ENCODE data around the gene WTIP.
A peak's percentile ranks its signal among the peaks of the same experiment; 100 is the strongest.
"Not testable (repeated sequence)": the region's sequence is repeated elsewhere in the genome, so short reads cannot be mapped to it uniquely, and the experiment has no call there.

WTIP gene

DNA sequence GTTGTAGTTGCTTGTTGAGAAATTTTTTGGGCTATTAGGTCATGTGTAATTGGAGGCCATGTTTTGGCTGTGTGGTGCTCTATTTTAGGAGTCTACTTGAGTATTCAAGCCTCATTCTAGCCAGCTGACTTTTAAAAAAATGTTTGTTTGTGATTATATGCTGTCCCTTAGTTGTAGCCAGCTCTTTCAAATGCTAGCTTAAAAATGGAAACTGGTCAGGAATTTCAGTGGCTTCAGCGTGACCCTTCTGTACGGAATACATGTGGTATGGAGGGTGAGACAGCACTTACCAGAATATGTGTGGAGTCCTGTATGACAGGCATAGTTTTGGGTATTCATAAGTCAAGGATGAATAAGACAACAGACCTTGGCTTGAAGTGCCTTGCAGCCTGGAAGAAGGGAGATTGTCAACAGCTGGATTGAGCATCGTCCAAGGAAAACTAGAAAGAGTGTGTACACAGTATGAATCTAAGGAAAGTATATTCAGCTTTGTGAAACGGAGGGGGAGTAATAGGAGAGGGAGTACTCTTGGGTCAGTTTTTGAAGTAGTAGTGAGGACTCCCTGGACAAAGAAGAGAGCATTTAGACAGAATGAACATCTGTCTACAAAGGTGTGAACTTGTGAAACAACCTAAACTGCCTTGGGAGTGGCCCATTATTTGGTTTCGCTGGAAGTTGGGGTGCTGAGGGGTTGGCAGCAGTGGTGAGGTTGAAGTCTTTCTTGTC, 20.0 kb upstream of the WTIP start:
- Histone ChIP-seq H3K4me3 (ENCODE audit: low read depth, low read length) (no peak overlapping the region), H3K27ac (no peak overlapping the region), H3K27me3 (replicated peaks) (no peaks in the 10 kb centered on the region), H3K36me3 (replicated peaks) (peaks cover 74% of the 10 kb centered on the region)
- in situ Hi-C loops (cut with HindIII; ENCODE audit: low pct_ligation_motif_present, low sequenced_read_pairs), result no loop called here
- TF ChIP-seq, protein P1, sequence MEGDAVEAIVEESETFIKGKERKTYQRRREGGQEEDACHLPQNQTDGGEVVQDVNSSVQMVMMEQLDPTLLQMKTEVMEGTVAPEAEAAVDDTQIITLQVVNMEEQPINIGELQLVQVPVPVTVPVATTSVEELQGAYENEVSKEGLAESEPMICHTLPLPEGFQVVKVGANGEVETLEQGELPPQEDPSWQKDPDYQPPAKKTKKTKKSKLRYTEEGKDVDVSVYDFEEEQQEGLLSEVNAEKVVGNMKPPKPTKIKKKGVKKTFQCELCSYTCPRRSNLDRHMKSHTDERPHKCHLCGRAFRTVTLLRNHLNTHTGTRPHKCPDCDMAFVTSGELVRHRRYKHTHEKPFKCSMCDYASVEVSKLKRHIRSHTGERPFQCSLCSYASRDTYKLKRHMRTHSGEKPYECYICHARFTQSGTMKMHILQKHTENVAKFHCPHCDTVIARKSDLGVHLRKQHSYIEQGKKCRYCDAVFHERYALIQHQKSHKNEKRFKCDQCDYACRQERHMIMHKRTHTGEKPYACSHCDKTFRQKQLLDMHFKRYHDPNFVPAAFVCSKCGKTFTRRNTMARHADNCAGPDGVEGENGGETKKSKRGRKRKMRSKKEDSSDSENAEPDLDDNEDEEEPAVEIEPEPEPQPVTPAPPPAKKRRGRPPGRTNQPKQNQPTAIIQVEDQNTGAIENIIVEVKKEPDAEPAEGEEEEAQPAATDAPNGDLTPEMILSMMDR (IDR thresholded peaks at IDR 0.05; ENCODE audit: low read depth, low read length, missing control alignments), result no peak
- DNase-seq, result peak; percentile 17

DNA sequence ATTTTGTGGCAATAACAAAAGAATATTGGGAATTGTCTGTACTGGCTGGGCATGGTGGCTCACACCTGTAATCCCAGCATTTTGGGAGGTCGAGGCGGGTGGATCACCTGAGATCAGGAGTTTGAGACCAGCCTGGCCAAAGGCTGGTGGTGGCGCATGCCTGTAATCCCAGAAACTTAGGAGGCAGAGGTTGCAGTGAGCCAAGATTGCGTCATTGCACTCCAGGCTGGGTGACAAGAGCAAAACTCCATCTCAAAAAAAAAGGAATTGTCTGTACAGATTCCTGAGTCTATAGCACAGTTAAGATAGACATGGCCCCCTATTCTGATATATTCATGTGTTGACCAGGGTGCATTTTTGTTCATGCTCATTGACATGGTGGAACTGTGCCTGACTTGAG, 16.8 kb upstream of the WTIP start:
- H3K36me3 ChIP-seq (replicated peaks), result peaks cover 76% of the 10 kb centered on the region
- H3K27ac ChIP-seq; H3K27me3 ChIP-seq (replicated peaks); H3K4me3 ChIP-seq (ENCODE audit: low read depth, low read length); in situ Hi-C loops (cut with HindIII; ENCODE audit: low pct_ligation_motif_present, low sequenced_read_pairs); DNase-seq: not testable (repeated sequence)

DNA sequence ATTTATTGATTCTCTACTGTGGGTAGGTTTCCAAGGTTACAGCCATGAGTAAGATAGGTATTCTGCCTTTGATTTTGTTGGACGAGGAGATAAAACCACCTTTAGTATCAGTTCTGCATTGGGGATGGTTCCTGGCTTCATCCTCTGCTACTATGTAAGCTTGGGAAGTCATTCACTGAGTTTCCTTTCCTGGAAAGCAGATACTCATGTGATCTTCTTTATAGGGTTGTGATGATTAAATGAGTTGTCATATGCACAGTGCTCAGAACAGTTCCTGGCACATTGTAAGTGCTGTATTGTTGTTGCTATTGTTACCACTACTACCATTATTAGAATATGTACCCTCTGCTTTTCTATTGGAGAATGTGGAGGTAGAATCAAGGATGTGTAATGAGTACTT, 13.1 kb upstream of the WTIP start:
- no peak for DNase-seq
- in situ Hi-C loops (cut with HindIII; ENCODE audit: low pct_ligation_motif_present, low sequenced_read_pairs), result no loop called here
- Histone ChIP-seq H3K27me3 (replicated peaks) (no peaks in the 10 kb centered on the region), H3K27ac (no peak overlapping the region), H3K36me3 (replicated peaks) (peaks cover 71% of the 10 kb centered on the region), H3K4me3 (ENCODE audit: low read depth, low read length) (no peak overlapping the region)
- TF ChIP-seq, protein P1 (IDR thresholded peaks at IDR 0.05; ENCODE audit: low read depth, low read length, missing control alignments), result no peak

DNA sequence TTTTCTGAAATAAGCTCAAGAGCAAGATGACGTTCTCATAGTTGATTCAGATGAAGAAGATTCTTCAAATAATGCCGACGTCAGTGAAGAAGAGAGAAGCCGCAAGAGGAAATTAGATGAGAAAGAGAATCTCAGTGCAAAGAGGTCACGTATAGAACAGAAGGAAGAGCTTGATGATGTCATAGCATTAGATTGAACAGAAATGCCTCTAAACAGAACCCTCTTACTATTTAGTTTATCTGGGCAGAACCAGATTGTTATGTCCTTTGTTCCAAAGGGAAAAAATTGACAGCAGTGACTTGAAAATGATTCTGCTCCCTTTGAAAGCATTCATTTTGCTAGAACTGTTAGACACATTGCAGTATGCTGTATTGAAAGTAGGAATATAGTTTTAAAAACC, 12.5 kb upstream of the WTIP start:
- H3K27me3 ChIP-seq (replicated peaks); H3K4me3 ChIP-seq (ENCODE audit: low read depth, low read length); DNase-seq; in situ Hi-C loops (cut with HindIII; ENCODE audit: low pct_ligation_motif_present, low sequenced_read_pairs); H3K27ac ChIP-seq: not testable (repeated sequence)
- peaks cover 65% of the 10 kb centered on the region for H3K36me3 ChIP-seq (replicated peaks)

DNA sequence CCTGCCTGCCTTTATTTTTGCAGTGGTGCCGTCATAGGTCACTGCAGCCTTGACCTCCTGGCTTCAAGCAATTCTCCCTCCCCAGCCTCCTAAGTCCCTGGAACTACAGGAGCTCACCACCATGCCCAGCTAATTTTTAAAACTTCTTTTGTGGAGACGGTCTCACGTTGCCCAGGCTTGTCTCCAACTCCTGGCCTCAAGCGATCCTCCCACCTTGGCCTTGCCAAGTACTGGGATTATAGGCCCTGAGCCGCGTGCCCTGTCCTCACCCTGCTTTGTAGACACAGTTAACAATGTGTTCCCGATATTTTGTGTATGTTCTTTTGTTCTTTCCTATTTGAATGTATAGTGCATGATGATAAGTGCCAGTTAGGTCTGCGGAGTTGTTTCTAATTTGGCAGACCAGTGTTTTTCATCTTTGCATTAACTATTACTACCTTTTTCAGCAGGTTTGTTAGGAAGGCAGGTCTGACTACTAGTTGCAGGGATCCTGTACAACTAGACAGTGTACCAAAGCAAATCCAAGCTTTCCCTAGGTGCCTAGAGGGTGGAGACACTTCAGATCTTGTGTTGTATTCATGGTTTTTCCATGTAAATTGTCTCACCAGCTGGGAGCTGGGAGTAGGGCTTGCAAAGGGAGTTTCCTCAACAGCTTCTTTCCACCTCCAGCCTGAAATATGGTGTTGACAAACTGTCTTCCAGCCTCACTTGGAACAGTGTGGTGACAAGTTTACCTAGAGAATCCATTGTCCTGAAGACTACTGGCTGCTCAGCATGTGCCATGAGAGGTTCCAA, 9.5 kb upstream of the WTIP start:
- no peaks in the 10 kb centered on the region for H3K27me3 ChIP-seq (replicated peaks)

DNA sequence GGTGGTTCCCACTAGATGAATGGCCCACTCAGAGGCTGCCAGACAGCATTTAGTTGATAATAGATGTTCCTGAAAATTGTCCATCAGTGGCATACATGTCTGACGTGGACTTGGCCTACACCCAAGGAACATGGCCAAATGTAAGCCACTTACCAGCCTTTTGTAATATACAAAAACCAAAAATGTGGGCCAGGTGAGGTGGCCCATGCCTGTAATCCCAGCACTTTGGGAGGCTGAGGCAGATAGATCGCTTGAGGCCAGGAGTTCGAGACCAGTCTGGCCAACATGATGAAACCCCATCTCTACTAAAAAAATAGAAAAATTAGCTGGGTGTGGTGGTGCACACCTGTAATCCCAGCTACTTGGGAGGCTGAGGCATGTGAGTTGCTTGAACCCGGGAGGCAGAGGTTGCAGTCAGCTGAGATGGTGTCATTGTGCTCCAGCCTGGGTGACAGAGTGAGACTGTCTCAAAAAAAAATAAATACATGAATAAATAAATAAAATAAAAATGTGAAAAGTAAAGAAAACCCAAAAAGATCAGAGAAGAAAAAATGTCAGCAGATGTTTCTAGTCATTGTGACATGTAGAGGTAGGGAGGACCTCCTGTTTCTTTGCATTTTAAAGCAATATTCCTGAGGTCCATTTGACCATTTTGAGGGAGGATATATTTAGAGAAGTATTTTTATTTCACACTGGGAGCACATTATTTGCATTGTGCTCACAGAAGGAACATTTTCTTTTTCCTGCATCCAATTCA, 7.1 kb upstream of the WTIP start:
- Histone ChIP-seq H3K4me3 (ENCODE audit: low read depth, low read length) (no peak overlapping the region), H3K27me3 (replicated peaks) (no peaks in the 10 kb centered on the region), H3K27ac (peak overlapping the region; percentile 10), H3K36me3 (replicated peaks) (peaks cover 30% of the 10 kb centered on the region)
- TF ChIP-seq, protein P1 (IDR thresholded peaks at IDR 0.05; ENCODE audit: low read depth, low read length, missing control alignments), result no peak
- in situ Hi-C loops (cut with HindIII; ENCODE audit: low pct_ligation_motif_present, low sequenced_read_pairs), result no loop called here
- DNase-seq, result no peak

More for the DNA sequence above, 9.5 kb upstream of the WTIP start:
- no peak overlapping the region for H3K27ac ChIP-seq
- in situ Hi-C loops (cut with HindIII; ENCODE audit: low pct_ligation_motif_present, low sequenced_read_pairs), result no loop called here
- H3K36me3 ChIP-seq (replicated peaks), result peaks cover 43% of the 10 kb centered on the region
- TF ChIP-seq, protein P1 (IDR thresholded peaks at IDR 0.05; ENCODE audit: low read depth, low read length, missing control alignments), result no peak
- no peak overlapping the region for H3K4me3 ChIP-seq (ENCODE audit: low read depth, low read length)
- no peak for DNase-seq
